Measurements from ENCODE around the gene DUSP22. TPM values are rescaled to one million over a fixed set of nuclear protein-coding genes. Genes with fewer than 3 reads are reported as not detected.

Gene DUSP22
- total RNA-seq, 1 donor from 2014 or later, result 24.3 TPM

GRCh38 chr6:337805-338368, 45.6 kb downstream of the DUSP22 start:
- intact Hi-C loops (cut with micrococcal nuclease), result loop anchor here (2.0 to 5.0 kb wide), 2 partner anchors 101 to 169 kb away; no protein-coding TSS in a partner anchor

DNA sequence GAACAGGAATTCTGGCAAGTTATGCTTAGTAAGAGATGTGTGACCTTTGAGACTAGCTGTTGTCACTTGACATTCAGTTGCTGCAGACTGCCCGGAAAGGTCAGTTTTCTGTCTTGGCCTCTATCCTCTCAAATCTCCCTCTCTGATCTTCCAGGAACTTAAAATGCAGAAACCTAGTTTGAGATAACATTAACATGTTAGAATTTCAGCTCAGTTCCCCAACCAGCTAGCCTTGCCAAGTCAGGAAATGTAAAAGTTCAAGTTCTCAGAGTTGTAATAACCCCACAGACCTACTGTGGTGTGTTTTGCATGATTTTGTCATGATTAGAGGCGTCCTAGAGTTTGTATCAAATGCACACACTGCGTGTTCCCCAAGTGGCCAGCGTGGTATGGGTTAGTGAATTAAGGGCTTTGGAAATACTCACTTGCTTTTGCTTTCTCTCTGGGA, 46.6 kb downstream of the DUSP22 start:
- intact Hi-C loops (cut with micrococcal nuclease), result loop anchor here (1.0 to 5.0 kb wide), 6 partner anchors 47 to 168 kb away; partner anchors contain the start of gene DUSP22

- intact Hi-C loops (cut with micrococcal nuclease), result loop anchor here (1.0 to 5.0 kb wide), 6 partner anchors 47 to 168 kb away; partner anchors contain the start of gene DUSP22
Observed at GRCh38 chr6:339480-339879, 47.2 kb downstream of the DUSP22 start.

GRCh38 chr6:340186-340955, 48.1 kb downstream of the DUSP22 start:
- intact Hi-C loops (cut with micrococcal nuclease), result no loop called here

DNA sequence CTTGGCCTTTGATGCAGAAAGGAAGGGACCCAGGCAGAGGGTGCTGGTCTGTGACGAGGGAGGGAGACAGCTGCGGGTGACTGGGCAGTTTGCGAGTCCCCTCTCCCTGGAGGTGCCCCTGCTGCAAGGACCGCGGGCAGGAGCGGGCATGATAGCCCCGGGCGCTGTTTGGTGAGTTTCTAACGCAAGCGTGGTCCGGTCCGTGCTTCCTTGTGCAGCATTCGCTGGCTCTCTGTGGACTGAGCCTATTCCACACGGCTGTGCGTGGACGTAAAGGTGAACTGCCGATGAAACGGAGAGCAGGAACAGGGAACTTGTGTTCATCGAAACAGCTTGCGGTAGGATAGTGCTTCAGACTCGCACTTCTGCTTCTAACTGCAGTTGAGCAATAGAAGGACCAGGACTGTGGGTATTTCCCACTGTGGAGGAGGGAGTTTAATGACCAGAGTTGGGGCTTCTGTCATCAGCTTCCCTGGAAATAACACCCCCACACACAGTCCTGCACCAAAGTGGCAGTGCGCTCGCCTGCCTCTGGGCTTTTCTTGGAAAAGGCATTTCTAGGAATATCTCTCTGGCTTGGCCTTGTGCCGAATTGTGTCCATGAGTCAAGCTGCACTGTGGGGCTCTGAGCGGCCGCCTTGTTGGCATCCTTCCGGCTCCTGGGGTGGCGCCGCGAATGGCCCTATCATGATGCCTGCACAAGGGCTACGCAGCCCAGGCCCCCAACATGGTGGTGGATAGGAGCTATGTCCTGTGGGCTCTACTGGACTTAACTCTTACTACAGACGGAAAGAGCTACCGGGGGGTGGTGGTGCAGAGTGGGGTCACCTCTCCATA, 48.9 kb downstream of the DUSP22 start:
- intact Hi-C loops (cut with micrococcal nuclease), result no loop called here

DNA sequence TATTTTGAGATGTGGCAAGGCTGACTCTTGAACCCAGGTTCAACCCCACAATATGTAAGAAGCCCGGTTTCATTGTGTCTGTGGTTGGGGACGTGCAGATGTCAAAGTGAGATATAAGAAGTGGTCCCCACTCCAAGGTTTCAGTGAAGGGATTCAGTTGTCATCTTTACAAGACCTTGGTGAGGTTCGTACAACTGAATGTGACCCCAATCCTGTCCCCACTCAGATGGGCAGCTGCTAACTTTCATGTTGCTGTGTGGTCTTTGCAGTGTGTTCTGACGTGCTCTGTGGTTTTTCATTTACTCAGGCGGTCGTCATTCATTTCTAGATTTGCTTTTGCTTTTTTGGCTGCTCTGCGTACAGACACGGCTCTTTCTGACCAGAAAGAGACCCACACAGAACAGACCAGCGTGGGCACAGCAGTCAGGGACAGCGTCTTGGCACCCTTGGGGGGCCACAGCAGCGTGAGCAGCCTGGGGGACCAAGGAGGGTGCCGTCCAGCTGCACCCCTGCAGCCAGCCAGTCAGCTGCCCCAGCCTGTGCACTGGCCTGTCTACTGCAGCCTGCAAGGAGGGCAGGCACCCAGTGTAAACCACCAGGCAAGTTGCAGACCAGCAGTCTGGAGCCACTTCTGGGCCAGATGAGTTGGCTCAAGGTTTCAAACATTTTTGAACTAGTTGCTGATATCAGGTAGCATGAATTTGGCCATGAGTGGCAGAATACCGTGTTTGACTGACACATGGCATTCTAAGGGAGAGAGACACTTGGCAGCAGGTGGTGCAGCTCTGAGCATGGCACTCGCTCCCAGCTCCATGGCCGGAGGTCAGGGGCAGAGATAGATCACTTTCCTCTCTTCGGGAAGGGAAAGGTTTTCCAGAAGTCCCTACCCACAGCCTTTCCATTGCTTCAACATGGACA, 49.9 kb downstream of the DUSP22 start:
- intact Hi-C loops (cut with micrococcal nuclease), result no loop called here

DNA sequence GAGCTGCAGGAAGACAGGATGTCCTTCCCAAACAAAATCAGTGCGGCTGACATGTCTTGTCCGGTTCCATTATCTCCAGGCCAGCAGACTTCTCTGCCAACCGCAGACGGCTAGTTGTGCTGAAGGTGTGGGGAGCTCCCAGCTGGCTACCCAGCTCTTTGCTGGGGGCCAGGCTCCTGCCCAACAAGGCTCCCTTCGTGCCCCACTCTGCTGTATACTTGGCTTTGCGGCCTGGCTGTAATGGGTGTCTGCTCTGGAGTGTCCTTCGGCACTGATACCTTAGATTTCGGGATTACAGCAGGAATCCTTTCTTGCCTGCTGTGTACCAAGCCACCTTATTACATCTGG, 50.5 kb downstream of the DUSP22 start:
- intact Hi-C loops (cut with micrococcal nuclease), result no loop called here

- intact Hi-C loops (cut with micrococcal nuclease), result no loop called here
Observed at GRCh38 chr6:343226-343935, 51.1 kb downstream of the DUSP22 start.

- intact Hi-C loops (cut with micrococcal nuclease), result no loop called here
Observed at GRCh38 chr6:343960-344815, 51.9 kb downstream of the DUSP22 start.

DNA sequence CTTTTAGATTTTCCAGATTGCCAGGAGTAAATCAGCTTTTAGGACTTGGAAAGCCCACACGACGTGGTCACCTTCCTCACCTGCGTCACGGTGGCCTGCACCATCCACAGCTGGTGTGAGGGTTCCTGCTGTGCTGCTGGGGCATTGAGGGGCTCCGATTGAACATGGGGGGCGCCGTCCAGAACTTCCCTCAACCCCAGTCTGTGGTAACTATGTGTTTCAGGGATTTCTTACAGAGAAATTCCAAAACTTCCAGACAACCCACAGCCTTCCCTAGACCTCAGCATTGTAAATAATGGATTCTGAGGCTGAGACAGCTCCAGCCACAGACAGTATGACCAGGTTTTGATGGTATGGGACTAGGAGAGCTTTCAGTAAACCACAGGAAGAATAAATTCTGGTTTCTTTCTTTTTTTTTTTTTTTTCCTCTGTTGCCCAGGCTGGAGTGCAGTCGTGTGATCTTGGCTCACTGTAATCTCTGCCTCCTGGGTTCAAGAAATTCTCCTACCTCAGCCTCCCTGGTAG, 52.6 kb downstream of the DUSP22 start:
- intact Hi-C loops (cut with micrococcal nuclease), result no loop called here

- intact Hi-C loops (cut with micrococcal nuclease), result no loop called here
Observed at GRCh38 chr6:345747-346385, 53.6 kb downstream of the DUSP22 start.

DNA sequence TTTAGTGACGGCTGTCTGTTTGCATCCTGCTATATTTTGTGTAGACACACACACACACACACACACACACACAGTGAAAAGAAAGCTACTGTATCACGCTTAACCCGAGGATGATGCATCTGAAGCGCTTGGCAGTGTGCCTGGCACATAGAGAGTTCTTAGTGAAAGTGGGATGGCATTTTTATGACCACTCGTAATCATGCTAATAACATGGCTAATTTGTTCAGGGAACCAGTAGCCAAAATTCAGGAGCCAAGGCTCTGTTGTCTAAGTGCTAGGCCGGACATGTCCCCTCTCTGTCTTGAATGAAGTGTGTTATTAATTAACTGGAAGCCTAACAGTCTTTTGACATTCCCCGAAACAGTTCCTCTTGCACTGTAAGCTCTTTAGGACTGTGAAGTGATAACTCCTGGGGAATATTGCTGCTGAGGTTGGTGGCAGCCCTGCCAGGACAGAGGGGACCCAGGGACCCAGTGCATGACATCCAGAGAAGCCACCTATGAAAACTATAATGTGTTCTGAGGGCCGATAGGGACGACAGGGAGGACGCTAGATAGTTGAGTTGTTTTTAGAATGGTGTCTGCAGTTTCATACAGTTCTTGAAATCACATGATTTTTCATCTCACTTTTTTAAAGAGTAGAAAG, 54.2 kb downstream of the DUSP22 start:
- intact Hi-C loops (cut with micrococcal nuclease), result no loop called here

GRCh38 chr6:347232-347631, 54.9 kb downstream of the DUSP22 start:
- intact Hi-C loops (cut with micrococcal nuclease), result no loop called here

DNA sequence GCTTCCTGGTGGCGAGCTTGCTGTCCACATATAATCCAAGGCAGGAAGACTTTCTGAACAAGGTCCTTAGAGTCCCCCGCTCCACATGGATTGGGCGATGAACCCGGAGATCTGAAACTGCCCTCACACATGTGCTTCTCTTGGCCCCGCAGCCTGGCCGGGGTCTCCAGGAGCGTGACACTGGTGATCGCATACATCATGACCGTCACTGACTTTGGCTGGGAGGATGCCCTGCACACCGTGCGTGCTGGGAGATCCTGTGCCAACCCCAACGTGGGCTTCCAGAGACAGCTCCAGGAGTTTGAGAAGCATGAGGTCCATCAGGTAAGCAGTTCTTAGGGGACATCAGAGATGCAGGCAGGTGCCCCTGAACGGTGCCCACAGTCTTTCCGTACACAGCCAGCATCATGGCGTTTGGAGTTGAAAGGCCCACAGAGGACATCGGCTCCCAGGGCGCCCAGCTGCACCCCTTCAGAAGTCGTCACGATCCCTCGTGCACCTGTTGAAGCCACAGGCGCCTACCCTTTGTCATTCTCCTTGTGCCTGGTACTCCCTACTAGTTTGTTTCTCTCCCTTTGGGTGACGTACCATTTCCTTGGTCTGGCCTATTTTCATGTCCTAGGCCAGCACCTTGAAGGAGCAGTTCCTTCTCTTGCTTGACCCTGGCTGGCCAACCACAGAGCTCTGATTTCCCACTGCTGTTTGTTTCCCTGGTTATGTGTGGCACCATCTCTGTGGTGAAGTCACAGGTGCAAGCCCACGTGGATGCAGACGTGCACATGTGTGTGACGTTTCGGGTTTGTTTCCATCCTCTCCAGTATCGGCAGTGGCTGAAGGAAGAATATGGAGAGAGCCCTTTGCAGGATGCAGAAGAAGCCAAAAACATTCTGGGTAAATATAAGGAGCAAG, 55.9 kb downstream of the DUSP22 start:
- intact Hi-C loops (cut with micrococcal nuclease), result no loop called here

- intact Hi-C loops (cut with micrococcal nuclease), result no loop called here
Observed at GRCh38 chr6:348860-349396, 56.6 kb downstream of the DUSP22 start.

- intact Hi-C loops (cut with micrococcal nuclease), result no loop called here
Observed at GRCh38 chr6:349491-349921, 57.2 kb downstream of the DUSP22 start.

GRCh38 chr6:350371-350770, 58.1 kb downstream of the DUSP22 start:
- intact Hi-C loops (cut with micrococcal nuclease), result no loop called here
